ENCODE measurements around the gene PSME1.

Gene PSME1

GRCh38 chr14:24132976-24133375, 3.0 kb upstream of the PSME1 start:
- Histone ChIP-seq H3K27me3 (ENCODE audit: insufficient read depth, low read length, poor library complexity, severe bottlenecking) (no peaks in the 10 kb centered on the region), H3K4me3 (ENCODE audit: low read length, poor library complexity, severe bottlenecking) (no peak overlapping the region), H3F3A (ENCODE audit: low read depth) (no peaks in the 10 kb centered on the region), H3K79me2 (ENCODE audit: insufficient read depth, low read length) (peaks cover 20% of the 10 kb centered on the region), H3K36me3 (ENCODE audit: insufficient read depth, low read length) (peaks cover 4% of the 10 kb centered on the region; the same call in 1 of the 2 replicates), H3K9me3 (ENCODE audit: insufficient read depth, low read depth, low read length) (no peaks in the 10 kb centered on the region), H3K4me1 (ENCODE audit: insufficient read depth, low read length, poor library complexity, severe bottlenecking) (peaks cover 40% of the 10 kb centered on the region), H2AFZ (ENCODE audit: low read length) (no peak overlapping the region), H3K4me2 (ENCODE audit: low read depth, low read length, poor library complexity, severe bottlenecking) (no peak overlapping the region), H3K9me2 (replicated peaks; ENCODE audit: low read depth, low read length) (no peaks in the 10 kb centered on the region), H3K9ac (ENCODE audit: low read depth, low read length, poor library complexity, severe bottlenecking) (no peak overlapping the region), H4K20me1 (ENCODE audit: insufficient read depth, low read length, poor library complexity, severe bottlenecking) (peaks cover 10% of the 10 kb centered on the region)
- TF ChIP-seq CTCF (conservative IDR thresholded peaks at IDR 0.05; ENCODE audit: low read length): no peak
- TF ChIP-seq EZH2phosphoT487 (IDR thresholded peaks at IDR 0.05; ENCODE audit: borderline replicate concordance): no peak

- Histone ChIP-seq H3K79me2 (ENCODE audit: insufficient read depth, low read length) (peaks cover 28% of the 10 kb centered on the region), H2AFZ (ENCODE audit: low read length) (no peak overlapping the region), H3K9me3 (ENCODE audit: insufficient read depth, low read depth, low read length) (no peaks in the 10 kb centered on the region), H3K36me3 (ENCODE audit: insufficient read depth, low read length) (peaks cover 11% of the 10 kb centered on the region; the same call in 1 of the 2 replicates), H3F3A (ENCODE audit: low read depth) (no peaks in the 10 kb centered on the region), H3K9ac (ENCODE audit: low read depth, low read length, poor library complexity, severe bottlenecking) (no peak overlapping the region), H3K9me2 (replicated peaks; ENCODE audit: low read depth, low read length) (no peaks in the 10 kb centered on the region), H3K4me2 (ENCODE audit: low read depth, low read length, poor library complexity, severe bottlenecking) (no peak overlapping the region), H3K4me1 (ENCODE audit: insufficient read depth, low read length, poor library complexity, severe bottlenecking) (peaks cover 44% of the 10 kb centered on the region), H3K4me3 (ENCODE audit: low read length, poor library complexity, severe bottlenecking) (no peak overlapping the region), H4K20me1 (ENCODE audit: insufficient read depth, low read length, poor library complexity, severe bottlenecking) (peaks cover 15% of the 10 kb centered on the region), H3K27me3 (ENCODE audit: insufficient read depth, low read length, poor library complexity, severe bottlenecking) (no peaks in the 10 kb centered on the region)
- no peak for TF ChIP-seq CTCF (conservative IDR thresholded peaks at IDR 0.05; ENCODE audit: low read length)
- no peak for TF ChIP-seq EZH2phosphoT487 (IDR thresholded peaks at IDR 0.05; ENCODE audit: borderline replicate concordance)
These were observed 2.3 kb upstream of the PSME1 start for GRCh38 chr14:24133735-24134134.

DNA sequence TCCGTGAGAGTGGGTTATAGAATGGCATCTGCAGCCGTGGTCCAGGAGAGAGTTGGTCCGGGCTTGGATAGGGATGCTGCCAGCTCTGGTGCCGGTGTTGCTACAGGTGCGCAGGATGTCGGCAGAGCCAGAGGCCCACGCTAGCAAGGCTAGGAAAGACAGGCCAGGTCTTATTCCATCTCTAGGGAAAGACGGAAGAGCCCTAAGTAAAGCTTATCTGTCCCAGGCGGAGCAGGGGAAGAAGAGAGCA, 485 bp upstream of the PSME1 start:
- TF ChIP-seq CTCF (conservative IDR thresholded peaks at IDR 0.05; ENCODE audit: low read length) (no peak), EZH2phosphoT487 (IDR thresholded peaks at IDR 0.05; ENCODE audit: borderline replicate concordance) (no peak)
- H3K4me2 ChIP-seq (ENCODE audit: low read depth, low read length, poor library complexity, severe bottlenecking): peak overlapping the region; percentile 91
- no peaks in the 10 kb centered on the region for H3K9me2 ChIP-seq (replicated peaks; ENCODE audit: low read depth, low read length)
- peaks cover 19% of the 10 kb centered on the region for H3K36me3 ChIP-seq (ENCODE audit: insufficient read depth, low read length)
- no peaks in the 10 kb centered on the region for H3K9me3 ChIP-seq (ENCODE audit: insufficient read depth, low read depth, low read length)
- H3K4me3 ChIP-seq (ENCODE audit: low read length, poor library complexity, severe bottlenecking): peak overlapping the region; percentile 99
- peak overlapping the region; percentile 96 for H3K9ac ChIP-seq (ENCODE audit: low read depth, low read length, poor library complexity, severe bottlenecking)
- H2AFZ ChIP-seq (ENCODE audit: low read length): peak overlapping the region; percentile 92
- peaks cover 28% of the 10 kb centered on the region for H4K20me1 ChIP-seq (ENCODE audit: insufficient read depth, low read length, poor library complexity, severe bottlenecking)
- no peaks in the 10 kb centered on the region for H3F3A ChIP-seq (ENCODE audit: low read depth)
- no peaks in the 10 kb centered on the region for H3K27me3 ChIP-seq (ENCODE audit: insufficient read depth, low read length, poor library complexity, severe bottlenecking)
- peaks cover 53% of the 10 kb centered on the region for H3K4me1 ChIP-seq (ENCODE audit: insufficient read depth, low read length, poor library complexity, severe bottlenecking)
- H3K79me2 ChIP-seq (ENCODE audit: insufficient read depth, low read length): peaks cover 45% of the 10 kb centered on the region

All from Loucy (cell line).